GM19397 (cell line): ENCODE results near the gene DGCR8.
"Not testable (repeated sequence)": the region's sequence is repeated elsewhere in the genome, so short reads cannot be mapped to it uniquely, and the experiment has no call there.

Experiments
- ATAC-seq: cut with Tn5 transposase; IDR thresholded peaks from one replicate; pipeline ENCODE4 v1.9.1; 2021; ENCODE audit warnings: mild to moderate bottlenecking, moderate library complexity; ENCODE audit not compliant: unreplicated experiment

DGCR8 gene

DNA sequence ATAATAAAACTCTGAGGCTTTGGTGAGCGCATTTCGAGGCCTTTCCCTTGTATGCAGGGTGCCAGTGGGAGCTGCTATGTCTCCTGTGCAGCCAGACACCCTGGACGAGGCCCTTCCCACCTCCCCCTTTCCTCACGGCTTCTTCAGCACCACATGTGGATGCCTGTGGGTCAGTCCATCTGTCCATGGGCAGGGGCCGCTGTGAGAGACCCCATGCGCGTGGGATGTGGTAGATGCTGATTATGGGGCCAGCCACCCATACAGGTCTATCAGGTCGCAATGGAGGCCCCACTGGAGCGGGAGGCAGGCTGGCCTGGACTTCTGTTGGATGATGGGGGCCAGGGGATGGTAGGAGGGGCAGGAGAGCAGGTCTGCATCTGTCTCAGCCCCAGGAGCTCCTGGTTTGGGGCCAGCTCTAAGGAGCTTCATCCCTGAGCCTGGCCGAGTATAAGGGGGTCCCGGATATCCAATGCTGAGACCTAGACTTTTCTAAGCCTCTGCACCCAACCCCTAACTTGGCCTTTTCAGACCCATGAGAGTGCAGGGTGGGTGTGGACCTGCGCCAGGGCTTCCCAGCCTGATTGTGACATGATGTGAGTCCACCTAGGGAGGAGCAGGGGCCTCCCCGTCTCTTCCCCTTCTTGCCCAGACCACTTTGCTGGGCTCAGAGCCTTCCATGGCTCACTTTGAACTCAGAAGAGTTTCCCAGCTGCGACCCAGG is 14.0 kb upstream of the DGCR8 start:
- no peak for ATAC-seq

DNA sequence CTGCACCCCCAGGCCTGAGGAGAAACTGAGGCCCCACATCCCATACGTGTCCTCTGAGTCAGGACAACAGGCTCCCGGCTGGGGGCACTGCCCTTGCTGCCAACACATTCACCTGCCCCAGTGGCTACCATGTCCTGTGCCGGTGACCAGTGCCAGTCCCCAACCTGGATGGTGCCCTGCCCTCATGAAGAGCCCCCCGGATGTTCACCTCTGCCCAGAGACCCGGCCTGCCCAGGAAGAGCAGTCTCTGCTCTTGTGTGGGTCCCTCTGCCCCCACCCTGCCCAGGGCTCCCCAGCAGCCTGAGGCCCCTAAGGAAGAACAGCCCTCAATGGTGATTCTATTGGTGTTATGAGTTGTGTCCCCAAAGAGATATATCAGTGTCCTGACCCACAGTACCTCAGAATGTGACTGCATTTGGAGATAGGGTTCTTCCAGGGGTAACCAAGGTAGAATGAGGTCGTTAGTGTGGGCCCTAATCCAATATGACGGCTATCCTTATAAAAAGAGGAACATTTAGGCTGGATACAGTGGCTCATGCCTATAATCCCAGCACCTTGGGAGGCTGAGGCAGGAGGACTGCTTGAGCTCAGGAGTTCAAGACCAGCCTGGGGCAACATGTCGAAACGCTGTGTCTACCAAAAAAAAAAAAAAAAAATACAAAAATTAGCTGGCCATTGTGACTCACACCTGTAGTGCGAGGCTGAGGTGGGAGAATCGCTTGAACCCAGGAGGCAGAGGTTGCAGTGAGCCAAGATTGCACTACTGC is 13.2 kb upstream of the DGCR8 start:
- no peak for ATAC-seq

DNA sequence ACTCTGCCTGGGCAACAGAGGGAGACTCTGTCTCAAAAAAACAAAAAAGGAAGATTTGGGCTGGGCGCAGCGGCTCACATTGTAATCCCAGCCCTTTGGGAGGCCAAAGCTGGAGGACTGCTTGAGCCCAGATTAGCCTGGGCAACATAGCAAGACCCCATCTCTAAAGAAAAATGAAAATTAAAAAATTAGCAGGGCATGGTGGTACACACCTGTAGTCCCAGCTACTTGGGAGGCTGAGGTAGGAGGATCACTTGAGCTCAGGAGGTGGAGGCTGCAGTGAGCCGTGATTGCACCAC is 12.7 kb upstream of the DGCR8 start:
- not testable (repeated sequence) for ATAC-seq

DNA sequence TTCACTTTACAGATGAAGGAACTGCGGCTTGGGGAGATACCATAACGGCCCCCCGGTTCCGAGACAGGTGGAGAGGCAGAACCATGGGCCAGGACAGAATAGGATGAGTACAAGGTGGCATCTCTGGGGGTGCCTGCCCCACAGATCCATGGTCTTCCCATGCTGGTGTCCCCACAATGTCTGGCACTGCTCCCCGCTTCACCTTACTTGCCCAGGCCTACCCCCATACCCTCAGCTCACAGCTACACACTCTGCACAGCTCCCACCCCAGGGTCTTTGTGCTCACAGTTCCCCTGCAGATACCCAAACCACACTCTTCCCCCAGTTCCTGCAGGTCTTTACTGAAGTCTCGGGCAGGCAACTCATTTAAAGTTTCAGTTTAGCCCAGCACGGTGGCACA is 11.4 kb upstream of the DGCR8 start:
- no peak for ATAC-seq

DNA sequence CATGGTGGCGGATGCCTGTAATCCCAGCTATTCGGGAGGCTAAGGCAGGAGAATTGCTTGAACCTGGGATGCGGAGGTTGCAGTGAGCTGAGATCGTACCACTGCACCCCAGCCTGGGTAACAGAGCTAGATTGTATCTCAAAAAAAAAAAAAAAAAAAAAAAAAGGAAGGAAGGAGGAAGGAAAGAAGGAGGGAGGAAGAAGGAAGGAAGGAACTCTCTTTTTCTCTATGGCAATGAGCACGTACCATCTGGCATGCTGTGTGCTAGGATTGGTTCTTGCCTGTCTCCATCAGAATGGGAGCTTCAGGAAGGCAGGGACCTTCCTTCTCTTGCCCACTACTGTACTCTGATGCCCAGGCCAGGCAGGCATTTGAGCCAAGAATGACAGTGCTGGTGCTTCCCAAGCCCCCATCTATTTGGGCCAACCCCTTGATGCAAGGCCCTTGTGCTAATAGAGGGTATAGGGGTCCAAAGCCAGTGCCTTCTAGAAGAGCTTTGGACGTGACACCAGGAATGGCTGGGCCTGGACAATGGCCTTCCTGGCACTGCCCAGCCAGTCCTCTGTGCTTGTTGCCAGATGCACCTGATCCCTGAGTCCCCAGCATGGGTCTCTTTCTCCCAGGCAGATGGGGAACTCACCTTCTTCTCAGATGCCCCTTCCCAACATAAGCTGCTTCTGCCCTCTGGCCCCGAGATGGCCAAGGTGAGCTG is 10.6 kb upstream of the DGCR8 start:
- no peak for ATAC-seq

DNA sequence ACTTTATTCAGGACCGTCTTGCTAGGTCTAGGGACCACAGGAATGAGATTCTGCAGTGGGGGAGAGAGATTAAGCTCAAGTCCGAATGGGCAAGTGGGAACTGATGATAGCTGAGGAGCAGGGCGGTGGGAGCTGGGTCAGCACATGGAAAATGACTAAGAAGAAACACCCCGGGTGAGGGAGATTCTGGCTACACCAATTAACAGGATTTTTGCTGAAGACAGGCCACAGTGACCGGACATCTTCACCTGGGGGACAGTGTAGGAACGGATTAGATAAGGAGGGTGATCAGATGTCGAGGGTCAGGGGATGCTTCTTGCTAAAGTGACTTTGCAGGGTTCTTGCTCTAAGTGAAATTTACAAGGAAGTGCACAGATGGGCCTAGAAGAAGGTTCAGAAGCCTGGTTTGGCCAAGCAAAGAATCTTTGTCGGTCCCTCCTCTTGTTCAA is 8.5 kb upstream of the DGCR8 start:
- ATAC-seq: no peak

DNA sequence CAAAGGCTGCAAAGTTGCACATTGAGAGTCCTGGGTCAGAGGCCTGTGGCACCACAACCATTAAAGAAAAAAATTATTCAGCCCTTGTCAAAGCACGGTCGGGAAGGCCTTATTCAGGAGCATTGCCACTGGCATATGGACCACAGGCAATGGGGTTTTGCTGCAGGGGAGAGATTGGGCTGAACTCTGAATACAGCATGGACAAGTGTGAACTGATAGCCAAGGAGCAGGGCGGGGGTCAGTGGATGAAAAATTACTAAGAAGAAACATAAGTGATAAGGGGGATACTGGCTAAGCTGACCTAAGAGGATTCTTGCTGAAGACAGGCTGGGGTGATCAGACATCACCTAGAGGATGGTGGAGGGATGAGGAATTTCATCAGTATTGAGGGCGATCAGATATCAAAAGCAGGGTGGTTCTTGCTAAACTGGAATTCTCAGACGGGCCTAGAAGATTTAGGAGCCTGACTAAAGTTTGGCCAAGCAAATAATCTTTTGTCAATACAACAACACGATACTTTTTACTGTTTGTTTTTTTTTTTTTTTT is 3.3 kb upstream of the DGCR8 start:
- no peak for ATAC-seq

DNA sequence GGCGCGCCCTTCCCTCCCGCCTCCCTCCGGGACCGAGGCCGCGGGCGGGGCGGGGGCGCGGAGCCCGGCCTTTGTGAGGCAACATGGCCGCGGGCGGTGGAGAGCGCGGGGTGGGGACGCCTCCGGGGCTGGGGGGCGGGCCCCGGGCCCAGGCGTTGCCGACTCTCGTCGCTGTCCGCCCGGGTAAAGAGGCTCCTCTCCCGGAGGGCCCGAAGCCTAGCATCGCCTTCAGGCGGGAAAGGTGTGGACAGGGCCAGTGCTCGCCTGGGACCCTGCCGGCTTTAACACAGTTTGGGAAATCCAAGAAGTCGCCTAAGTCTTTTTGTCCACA is 369 bp downstream of the DGCR8 start:
- peak; percentile 63 for ATAC-seq

DNA sequence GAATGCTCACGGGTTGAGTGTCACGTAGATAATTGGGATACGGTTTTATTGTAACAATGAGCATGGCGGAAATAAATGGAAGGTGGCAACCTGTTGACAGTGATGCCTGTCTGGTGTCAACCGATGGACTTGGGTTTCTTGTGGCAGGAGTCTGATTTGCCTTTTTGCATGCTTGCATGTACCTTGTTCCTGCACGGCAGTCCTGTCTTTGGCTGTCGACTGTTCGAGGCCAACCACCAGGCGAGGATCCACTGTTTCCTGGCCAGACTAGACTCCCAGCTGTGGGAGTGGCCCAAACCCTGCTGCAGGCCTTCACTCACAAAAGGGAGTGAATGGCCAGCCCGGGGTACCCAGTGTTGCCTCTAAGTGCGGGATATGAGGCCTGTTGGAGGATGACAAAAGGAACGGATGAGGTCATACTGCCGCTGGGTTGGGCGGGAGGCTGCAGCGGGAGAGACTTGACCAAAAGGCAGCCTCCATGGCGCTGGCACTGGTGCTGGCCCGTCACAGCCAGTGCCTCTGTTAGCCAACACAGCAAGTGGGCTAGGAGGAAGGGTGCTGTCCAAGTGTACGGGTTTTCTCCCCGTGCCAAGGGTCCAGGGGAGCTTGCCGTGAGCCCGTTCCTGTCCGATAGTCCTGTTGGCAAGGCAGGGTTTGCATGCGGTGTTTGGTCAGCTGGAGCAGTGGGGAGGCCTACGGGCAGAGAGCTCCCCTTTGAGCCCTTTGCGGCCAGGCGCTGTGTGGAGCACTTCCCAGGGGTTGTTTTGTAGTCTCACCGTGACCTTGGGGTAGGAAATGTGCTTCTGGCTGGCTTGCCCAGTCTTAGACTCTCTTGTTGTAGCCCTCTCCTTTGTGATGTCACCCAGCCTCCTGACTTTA is 974 bp downstream of the DGCR8 start:
- ATAC-seq: no peak

DNA sequence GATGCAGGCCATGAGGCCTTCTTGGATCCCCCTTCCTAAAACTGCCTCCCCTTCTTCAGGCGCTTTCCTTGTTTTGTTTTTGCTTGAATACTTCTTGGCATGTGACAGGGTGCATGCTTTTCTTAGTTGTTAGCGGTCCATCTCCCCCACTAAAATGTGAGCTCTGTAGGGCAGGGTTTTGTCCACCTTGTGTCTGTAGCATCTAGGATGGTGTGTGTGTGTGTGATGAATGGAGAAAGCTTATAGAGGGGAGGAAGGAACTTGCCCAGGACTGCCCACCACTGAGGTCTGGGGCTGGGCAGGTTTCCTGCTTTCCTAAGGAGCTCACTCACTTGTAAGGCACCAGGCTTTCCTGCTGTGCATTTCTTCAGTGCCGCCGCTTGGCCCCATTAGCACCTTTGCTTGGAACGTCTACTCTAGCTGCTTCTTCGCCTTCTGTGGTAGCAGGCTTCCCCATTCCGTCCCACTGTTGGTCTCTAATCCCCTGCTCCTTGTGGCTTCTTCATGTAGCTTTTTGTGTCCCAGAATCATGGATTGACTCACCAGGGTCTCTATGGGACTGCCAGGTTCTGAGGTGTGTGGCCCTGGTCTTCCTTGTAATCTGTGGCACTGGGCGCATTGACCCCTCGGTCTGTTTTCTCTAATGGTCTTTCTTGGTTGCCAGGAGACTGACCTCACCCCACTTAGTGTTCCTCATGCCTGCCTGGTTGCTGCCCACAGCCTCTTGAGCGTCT is 3.3 kb downstream of the DGCR8 start:
- ATAC-seq: no peak

DNA sequence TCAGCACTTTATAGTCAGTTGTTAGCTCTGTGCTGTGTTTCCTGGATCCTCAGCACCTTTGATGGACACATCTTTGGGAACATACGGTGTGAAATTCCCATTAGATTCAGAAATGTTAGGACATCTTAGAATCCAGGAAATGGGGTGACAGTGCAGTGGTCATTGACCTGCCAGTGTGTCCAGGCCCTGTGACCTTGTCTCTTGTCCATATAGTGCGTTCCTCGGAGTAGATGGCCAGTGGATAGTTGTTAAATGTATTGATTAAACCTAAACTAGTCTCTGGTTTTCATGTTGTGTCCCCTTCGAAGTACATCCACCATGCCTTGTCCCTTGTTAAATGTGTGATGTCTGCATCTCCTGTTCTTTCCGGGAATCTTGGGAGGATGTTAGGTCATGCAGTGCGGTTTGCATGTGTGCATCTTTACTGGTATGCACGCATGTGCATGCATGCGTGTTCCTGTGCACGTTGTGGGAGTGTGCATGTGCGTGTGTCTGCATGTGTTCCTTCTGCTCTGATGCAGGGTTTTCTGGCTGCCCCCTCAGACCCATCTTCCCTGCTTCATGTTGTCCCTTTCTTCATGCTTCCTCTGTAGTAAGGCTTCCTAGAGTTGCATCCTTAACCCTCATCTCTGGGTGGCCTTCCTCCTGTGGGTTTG is 4.0 kb downstream of the DGCR8 start:
- no peak for ATAC-seq

DNA sequence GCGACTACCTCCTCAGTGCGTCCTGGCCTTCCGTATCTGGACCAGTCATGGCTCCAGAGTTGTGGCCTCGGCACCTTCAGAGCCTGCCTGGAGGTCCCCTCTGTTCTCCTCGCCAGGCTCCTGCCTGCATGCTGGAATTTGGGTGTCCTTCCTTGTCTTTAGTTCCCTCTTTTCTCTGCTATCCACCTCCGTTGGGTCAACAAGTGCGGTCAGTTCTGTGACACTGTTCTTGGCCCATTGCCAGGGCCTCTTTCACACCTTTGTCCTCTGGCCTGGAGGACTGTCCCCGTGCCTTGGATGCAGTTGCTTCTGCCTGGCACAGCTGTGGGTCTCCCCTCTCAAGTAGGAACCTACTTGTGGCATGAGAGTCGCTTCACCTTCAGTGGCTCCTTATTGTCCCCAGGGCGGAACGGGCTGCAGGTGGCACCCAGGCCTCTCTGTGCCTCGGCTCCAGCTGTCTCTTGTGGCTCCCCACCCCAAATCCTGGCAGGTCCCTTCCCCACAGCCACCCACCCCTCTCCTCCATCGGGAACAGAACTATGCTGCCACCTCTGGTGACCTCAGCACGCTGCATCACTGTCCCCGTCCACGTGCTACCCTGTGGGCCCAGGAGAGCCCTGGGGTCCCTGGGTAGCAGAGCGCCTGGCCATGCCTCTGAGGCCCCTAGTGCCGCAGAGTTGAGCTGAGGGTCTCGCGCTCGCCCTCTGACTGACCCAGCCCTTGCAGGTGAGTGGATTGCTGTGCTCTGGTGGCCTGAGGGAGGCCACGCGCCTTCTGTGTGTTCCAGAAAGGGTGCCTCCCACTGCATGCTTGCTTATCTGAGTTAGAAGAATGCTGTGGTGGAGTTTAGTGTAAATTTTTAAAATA is 4.7 kb downstream of the DGCR8 start:
- no peak for ATAC-seq

DNA sequence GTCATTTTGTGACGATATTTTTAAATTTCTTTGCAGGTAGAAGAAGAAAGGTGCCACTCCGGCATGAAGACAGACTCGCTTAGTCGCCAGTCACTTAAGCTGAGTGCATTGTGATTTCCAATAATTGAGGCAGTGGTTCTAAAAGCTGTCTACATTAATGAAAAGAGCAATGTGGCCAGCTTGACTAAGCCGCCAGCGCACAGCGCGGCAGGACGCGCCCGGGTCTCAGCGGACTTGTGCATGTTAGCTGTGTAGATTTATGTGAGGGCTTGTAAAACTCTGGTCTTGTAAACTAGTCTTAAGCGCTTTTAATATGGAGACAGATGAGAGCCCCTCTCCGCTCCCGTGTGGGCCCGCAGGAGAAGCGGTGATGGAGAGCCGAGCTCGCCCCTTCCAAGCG is 5.6 kb downstream of the DGCR8 start:
- no peak for ATAC-seq

DNA sequence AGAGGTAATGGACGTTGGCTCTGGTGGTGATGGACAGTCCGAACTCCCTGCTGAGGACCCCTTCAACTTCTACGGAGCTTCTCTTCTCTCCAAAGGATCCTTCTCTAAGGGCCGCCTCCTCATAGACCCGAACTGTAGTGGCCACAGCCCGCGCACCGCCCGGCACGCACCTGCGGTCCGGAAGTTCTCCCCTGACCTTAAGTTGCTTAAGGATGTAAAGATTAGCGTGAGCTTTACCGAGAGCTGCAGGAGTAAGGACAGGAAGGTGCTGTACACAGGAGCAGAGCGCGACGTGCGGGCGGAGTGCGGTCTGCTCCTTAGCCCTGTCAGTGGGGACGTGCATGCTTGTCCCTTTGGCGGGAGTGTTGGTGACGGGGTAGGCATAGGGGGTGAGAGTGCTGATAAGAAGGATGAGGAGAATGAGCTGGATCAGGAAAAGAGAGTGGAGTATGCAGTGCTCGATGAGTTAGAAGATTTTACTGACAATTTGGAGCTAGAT is 6.1 kb downstream of the DGCR8 start:
- ATAC-seq: no peak

DNA sequence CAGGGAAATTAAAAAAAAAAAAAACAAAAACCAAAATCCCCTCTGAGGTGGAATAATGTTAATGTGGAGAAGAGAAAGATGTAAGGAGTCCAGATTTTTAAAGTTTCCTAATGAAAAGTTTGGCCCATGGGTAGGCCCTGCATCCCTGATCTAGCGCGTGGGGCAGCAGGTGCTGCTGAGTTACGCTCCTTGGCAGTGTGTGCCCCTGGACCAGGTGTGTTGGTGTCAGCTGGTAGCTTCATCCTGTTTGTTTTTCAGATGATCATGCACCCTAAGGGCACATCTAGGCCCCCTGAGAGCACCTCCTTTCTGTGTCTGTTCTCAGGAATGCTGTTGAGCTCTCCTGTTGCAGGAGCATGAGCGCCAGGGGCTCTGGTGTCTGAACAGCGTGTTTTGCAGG is 6.7 kb downstream of the DGCR8 start:
- ATAC-seq: no peak

DNA sequence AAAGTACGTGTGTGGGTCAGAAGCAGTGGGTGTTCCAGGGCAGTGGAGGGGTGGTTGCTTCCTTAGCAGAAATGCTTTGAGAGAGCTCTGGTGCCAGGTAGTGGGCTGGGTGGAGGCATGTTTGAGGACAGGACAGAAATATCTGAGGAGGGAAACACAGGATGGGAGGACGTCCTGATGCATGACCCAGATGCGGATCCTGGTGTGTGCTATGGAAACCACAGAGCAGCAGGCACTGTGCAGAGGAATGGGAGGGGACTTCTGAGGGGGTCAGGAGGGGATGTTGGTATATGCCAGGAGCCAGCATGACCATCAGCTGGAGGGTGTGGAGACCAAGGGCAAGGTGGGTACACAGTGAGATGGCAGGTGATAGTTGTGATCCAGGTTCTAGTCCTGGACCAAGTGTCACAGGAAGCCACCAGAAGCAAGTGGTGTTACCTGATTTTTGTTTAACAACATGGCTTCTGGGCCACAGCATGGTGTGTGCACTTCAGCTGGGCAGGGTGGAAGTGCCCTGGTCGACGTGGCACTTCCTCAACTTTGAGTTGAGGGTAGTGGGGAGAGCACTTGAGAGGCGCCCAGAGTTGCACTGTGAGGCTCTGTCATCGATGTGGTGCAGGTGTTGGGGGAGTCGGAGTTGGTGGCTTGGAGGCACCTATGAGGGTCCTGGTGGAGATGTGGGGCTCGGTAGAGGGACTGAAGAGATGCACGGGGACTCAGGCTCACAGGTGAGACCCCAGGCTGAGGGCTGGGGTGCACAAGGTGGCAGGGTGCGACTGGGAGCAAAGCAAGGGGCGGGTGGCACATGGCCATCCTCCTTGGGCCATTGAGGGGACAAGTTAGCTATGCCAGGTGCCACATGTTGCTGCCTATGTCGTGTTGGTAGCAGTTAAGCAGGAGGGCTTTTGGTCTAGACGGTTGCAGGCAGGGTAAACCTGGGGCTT is 7.5 kb downstream of the DGCR8 start:
- ATAC-seq: no peak

DNA sequence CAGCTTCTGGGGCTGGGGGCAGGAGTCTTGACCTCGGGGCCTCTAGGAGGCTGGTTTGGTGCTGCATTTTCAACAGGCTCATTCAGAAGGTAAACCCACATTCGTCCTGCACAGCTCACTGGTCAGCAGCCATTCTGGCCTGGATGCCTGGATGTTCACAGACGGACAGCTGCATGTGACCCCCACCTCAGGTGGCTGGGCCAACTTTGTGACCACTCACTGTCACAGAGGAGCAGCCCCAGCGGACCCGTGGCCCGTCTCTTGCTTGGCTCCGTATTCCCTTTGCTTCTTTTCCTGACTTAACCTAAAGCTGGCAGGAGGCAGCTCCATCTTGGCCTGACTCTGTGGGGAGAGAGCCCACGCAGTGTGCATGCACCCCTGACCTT is 8.2 kb downstream of the DGCR8 start:
- ATAC-seq: no peak
